ENCODE results near the gene ZBTB16.

ZBTB16 gene

DNA sequence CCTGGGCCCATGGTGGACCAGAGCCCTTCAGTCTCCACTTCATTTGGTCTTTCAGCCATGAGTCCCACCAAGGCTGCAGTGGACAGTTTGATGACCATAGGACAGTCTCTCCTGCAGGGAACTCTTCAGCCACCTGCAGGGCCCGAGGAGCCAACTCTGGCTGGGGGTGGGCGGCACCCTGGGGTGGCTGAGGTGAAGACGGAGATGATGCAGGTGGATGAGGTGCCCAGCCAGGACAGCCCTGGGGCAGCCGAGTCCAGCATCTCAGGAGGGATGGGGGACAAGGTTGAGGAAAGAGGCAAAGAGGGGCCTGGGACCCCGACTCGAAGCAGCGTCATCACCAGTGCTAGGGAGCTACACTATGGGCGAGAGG, 4.3 kb downstream of the ZBTB16 start:
- no peak for DNase-seq (ENCODE audit: low read depth in 3 of 3)

DNA sequence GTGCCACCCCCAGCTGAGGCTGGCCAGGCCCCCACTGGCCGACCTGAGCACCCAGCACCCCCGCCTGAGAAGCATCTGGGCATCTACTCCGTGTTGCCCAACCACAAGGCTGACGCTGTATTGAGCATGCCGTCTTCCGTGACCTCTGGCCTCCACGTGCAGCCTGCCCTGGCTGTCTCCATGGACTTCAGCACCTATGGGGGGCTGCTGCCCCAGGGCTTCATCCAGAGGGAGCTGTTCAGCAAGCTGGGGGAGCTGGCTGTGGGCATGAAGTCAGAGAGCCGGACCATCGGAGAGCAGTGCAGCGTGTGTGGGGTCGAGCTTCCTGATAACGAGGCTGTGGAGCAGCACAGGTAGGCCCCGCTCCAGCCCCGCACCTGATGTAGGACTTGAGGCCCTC, 4.7 kb downstream of the ZBTB16 start:
- DNase-seq (ENCODE audit: low read depth in 3 of 3): no peak

DNA sequence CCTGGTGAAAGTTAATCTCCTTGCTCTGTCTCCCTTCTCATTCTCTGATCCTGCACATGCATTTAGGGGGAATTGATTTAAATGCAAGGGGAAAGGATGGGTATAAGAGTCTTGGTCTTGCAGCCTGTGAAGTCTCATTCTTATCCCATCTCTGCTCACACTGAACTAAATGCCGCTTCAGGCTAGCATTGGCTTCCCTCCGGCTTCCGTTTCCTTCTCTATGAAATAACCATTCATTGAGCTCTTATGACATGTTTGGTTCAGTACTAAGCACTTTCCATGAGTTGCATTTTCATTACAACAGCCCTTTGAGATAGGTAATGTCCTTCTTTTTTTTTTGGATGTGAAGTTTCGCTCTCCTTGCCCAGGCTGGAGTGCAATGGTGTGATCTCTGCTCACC, 5.6 kb downstream of the ZBTB16 start:
- DNase-seq (ENCODE audit: low read depth in 3 of 3): no peak

DNA sequence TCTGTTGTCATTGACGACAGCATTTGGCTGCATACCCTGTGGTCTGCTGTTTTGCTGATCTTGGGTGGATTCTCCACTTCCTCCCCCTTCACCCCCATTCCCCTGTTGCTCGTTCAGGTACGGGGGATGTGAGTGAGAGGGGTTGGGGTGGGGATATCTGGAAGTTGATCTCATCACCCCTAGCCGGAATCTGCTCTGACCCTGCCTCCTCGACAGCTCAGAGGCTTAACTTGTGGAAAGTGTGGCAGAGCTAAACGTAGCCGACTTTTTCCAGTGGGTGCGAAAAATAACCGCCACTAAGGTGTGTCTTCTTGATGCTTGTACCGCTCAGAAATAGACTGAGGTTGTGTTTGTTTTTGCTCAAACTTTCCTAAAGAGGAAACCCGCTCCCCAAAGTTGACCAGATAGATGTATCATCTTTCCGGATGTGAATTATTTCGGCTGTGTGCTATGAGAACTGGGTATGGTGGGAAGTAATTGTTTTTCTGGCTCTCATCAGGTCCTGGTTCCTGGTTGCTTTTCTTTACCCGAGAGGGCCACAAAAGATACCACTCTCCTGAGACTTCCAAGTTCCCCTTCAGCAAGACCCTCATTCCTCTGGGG, 6.6 kb downstream of the ZBTB16 start:
- DNase-seq (ENCODE audit: low read depth in 3 of 3): no peak

DNA sequence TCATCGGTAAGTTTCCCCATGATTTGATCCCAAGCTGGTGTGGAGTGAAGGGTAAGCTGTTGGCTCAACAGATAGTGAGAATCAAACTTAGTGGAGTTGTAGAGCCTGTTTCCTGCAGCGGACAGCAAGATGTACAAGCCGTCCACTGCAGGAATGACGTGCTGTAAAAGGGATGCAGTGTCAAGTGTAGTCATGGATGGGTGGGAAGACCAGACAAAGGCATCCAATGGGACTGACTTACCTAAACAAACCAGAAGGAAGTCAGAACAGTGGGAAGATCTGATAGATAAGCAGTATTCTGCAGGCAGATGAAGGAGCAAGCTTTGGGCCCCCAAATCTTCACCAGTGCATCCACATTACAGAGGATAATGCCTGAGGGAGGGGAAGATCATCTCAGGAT, 8.8 kb downstream of the ZBTB16 start:
- no peak for DNase-seq (ENCODE audit: low read depth in 3 of 3)

DNA sequence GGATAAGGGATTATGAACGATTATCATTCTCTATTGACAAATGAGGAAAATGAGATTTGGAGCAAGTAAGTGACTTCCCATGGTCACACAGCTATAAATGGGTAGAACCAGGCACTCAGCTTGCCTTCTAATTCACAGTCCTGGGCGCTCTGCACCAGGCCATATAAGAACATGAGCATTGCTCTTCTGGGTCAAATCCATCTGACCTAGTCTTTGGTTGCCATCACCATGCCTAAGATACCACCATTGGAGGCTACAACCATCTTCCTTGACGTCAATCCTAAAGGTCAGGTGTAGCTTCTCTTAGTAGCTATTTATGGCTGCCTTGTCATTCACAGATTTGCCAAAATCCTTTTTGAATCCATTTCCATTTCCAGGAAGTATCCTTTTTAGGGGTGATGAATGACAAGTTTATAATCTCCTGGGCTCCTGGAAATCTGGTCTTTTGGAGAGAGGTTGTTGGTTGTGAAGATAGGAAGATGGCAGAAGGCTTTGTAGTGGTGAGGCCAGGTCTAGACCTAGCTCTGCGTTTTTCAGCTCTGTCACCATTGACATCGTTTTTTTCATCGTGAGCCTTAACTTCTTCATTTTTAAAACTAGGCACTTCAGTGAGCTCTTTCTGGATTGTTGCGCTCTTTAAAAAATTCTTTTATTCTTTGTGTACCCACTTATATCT, 11.1 kb downstream of the ZBTB16 start:
- DNase-seq (ENCODE audit: low read depth in 3 of 3): no peak

DNA sequence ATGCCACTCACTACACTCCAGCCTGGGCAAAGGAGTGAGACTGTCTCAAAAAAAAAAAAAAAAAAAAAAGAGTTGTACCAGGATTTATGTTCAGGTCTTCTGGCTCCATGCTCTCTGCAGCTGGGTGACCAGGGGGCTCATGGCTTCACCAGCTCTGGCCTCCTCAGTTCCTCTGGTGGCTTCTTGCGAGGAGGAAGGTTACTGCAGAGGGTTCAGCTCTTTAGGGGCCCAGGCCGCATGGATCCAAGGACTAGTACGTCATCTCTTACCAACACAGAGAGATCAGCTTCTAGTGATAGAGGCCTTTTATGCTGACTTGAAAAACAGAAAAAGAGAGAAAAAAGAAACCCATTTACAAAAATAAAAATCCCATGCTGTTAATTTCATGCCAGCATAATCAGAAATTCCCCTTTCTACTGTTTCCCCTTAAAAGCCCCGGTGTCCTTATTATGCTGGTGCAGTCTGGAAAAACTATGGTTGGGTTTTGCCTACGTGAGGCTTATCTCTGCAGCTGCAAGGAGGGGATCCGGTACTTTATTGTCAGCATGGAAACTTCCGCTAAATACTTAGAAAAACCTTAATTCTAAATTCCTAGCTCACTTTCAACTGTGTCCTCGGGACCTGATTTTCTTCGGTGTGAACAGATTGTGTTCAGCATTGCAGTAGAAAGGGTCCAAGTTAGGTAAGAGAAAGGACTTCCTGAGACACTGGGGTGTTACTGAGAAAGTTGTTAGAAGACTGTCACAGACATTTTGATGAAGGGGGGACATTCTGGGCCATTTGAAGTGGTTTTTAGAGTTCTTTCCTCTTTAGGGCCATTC, 13.7 kb downstream of the ZBTB16 start:
- DNase-seq (ENCODE audit: low read depth in 3 of 3): no peak

DNA sequence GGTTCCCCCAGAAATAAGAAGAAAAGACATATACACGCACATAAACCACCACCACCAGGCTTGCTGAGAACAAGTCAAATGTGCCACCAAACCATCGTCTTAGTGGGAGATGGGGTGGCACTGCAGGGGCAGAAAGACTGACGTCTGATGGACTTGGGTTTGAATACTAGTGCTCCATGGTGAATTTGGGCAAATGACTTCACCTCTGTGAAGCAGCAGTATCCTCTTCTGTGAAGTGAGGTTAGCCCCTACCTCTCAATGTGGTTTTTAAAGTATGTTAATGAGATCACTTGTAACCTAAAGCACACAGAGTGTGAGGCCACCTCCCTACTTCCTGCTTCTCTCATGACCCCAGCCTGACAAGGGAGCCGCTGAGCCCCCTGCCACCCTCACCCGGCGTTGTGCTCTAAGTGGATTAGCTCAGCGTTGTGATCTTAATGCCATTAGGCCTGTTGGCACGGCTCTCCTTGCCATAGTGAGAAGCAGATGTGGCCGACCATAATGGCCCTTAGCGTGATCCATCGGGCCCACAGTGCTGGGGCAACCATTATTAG, 14.4 kb downstream of the ZBTB16 start:
- no peak for DNase-seq (ENCODE audit: low read depth in 3 of 3)

DNA sequence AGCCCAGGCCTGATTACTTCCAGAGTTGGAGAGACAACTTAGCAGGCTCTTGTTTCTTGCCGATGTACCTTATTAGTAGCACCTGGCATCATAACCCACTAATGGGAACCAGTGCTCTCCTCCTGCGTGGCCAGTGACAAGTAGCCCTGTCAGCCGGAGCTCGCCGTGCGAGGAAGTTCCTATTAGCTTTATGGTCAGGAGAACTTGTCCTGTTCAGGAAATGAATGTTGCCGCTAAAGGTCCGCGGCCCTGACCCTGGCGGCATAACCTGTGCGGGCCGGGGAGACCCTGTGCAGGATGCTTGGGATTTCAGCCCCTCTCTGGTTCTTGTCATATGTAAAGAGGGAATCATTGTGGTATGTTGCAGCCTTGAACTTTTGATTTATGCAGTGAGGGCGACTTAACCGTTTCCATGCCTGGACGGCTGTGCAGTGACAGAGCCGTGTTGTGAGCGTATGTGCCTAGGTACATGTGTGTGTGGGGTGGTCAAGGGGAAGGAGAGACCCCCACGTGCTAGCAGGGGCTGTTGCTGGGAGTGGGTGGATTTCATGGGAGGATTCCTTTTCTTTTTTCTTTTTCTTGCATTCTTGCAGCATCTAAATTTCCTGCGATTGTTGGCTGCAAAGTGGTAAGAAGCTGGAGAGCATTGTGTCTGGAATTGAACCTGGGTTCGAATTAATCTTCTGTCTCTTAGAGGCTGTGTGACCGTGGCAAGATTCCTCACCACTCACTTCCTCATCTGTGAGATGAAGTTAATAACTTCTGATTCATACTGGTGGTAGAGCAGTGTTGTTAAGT, 15.2 kb downstream of the ZBTB16 start:
- no peak for DNase-seq (ENCODE audit: low read depth in 3 of 3)

DNA sequence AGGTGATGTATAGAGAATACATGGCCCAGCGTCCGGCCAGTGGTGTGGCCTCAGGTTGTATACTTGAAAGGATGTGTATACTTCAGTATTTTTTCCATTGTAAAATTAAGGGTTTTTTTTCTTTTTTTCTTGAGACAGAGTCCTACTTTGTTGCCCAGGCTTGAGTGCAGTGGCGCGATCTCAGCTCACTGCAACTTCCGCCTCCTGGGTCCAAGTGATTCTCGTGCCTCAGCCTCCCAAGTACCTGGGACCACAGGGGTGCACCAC, 15.8 kb downstream of the ZBTB16 start:
- DNase-seq (ENCODE audit: low read depth in 3 of 3): no peak

DNA sequence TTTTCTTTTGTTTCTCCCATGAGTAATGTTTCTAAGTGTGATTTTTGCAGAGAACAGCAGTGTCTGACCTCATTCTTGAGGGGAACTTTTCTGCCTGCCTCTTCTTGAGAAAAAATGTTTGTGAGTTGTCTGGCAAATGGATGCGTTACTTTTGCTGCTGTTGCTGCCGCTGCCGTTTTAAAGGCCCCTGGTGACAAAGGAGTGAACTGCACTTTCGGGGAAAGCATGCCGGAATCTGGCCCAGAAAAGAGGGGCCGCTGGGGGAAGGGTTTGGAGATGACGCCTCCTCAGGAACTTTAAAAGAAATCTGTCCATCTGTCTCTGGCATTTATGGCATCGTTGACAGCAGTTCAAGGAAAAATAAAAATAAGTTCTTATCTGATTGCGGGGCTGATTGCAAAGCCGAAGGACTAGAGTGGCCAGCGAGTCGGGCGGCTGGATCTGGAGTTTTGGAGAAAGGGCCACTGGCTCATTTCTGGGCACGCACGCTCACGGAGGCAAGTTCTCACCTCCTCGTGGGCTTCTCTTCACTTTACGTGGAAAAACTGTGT, 16.5 kb downstream of the ZBTB16 start:
- DNase-seq (ENCODE audit: low read depth in 3 of 3): no peak

DNA sequence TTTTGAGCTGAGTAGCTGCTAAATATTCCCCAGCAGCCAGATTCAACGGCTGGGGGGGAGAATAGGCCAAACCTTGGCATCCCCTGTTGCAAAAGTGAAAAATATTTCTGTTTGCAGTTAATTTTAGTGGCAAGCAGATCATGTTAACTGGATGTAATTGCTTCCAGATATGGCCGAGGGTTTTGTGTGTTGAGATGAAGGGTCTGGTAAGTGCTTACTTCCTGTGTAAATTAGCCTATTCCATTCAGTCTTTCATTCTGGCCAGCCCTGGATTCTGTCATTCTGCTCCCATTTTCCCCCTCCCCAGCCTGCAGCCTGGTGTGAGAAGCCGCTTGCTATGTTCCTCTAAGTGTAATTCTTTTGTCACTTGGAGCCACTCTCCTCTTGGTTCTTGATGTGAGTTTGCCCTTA, 17.4 kb downstream of the ZBTB16 start:
- no peak for DNase-seq (ENCODE audit: low read depth in 3 of 3)

DNA sequence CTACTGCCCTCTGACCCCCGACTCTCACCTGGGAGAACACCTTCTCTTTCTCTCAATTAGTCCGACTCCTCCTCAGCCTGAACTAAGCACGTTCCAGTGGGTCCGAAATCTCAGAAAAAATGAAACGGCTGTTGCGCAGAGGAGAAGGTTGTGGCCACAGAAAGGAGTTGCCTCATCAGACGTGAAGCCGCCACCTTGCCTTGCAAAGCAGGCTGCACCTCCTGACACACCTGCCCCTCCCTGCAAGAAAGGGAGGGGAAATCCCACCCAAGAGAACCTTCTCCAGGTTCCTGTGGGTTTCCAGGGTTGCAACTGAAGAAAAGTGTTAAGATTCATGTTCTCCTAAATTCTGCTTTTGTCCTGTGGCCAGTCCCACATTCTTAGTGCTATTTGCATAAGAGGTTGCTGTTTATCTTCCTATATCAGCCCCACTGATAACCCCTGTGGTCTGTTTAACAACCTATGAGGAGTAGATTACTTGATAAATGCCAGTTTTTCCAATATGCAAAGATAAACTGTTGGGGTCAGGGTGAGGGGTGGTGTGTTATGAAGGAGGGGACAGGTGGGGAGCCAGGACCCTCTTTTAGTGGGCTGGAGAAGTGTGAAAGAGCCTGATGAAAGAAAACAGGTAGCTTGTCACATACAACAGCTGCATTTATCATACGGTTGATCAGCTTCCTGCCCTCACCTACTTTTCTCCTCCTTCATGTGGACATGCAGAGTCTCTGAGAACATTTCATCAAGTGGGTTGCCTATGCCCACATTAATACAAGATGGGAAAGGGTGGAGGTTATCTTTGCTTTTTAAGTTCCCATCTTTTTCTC, 18.2 kb downstream of the ZBTB16 start:
- no peak for DNase-seq (ENCODE audit: low read depth in 3 of 3)

DNA sequence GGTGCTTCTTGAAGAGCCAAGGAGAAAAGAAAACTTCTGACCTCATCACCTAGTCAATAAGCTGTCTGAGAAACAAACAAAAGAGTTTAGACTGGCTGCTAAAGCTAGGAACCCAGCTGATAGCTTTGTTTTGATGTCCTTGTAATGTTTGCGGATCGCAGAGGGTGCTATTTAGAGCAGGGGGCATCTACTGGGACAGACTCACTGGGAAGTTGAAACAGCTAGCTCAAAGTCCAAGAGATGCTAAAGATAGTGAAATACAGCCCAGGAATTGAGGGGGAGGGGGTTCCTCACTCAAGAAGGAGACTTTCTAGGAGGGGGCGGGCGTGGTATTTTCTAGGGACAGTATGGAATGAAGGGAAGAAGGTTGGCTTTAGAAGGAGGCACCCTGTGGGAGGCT, 18.9 kb downstream of the ZBTB16 start:
- no peak for DNase-seq (ENCODE audit: low read depth in 3 of 3)

DNA sequence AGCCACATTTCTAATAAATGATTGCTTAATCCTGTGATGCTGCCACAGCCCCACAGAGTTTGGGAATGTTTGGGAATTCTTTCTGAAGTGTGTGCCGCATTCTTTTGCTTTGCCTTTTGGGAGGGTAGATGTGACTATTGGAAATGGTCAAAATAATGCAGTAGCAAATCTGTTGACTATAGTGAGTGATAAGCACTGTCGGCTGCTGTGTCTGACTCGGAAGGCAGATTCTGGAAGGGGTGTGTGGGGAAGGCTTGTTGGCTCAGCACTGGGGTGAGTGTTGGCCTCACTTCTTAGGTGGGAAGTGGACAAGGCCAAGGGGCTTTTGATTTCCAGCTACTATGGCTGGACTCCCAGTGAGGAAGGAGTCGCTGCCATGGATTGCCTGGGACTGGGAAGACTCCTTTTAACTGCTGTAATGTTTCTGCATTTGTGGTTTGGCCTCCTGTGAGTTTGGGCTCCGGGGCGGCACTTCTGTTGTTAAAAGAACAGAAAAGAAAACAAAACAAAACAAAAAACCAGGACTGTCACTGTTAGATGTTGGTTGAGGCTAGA, 20.1 kb downstream of the ZBTB16 start:
- no peak for DNase-seq (ENCODE audit: low read depth in 3 of 3)

DNA sequence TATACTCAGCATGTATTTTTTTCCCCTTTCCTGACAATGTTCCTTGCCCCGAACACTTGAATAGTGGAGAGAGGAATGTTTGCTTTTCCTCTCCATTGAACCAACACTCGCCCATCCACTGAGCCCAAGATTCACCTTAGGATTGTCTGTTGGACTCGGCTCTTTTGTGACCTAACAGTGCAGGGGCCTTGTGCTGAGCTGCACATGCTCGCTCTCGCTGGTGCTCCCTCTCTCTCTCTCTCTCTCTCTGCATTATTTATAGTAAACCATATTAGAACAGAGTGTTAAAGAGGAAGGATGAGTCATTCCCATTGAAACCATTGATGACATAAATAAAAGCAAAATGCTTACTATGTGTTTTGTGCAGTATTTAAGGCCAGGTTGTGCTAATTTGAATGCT, 20.7 kb downstream of the ZBTB16 start:
- no peak for DNase-seq (ENCODE audit: low read depth in 3 of 3)

DNA sequence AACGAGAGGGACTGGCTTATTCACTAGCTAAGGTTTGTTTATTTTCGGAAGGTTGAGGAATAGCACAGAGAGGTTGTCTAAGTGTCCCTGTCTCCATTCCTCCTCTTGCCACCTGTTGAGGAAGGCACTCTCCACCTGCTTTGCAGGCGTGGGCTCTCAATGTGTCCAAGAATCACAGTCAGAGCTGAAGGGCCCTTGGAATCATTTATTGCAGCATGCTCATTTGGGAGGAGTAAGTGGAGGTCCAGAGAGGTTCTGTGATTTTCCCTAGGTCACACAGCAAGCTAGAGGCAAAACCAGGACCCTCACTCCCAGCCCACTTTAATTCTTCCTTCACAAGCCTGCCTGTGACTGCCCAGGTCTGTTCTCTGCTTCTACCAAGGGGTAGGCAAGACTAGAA, 21.3 kb downstream of the ZBTB16 start:
- no peak for DNase-seq (ENCODE audit: low read depth in 3 of 3)

DNA sequence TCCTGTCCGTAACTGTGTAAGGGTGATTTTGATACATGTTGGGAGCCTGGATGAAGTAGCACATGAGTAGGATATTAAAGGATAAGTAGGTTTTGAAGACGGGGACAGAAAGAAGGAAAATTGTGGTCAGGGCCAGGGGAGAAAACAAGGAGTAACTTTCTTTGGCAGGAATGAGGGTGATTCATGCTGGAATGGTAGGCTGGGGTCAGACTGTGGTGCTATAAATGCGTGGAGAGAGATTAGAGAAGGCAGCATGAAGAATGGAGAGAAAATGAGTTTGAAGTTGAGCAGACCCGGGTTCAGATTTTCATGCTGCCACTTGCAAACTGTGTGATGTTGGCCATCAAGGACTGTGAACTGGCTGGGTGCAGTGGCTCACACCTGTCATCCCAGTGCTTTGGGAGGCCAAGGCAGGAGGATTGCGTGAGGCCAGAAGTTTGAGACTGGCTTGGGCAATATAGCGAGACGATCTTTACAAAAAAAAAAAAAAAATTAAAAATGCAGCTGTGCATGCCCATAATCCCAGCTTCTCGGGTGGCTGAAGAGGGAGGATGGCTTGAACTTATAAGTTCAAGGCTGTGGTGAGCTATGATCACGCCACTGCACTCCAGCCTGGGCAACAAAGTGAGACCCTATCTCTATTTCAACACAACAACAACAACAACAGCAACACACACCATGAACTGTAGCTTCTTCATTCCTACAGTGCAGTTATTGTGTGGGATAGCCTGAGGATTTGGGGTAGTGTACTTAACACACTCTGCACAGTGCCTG, 22.3 kb downstream of the ZBTB16 start:
- no peak for DNase-seq (ENCODE audit: low read depth in 3 of 3)

DNA sequence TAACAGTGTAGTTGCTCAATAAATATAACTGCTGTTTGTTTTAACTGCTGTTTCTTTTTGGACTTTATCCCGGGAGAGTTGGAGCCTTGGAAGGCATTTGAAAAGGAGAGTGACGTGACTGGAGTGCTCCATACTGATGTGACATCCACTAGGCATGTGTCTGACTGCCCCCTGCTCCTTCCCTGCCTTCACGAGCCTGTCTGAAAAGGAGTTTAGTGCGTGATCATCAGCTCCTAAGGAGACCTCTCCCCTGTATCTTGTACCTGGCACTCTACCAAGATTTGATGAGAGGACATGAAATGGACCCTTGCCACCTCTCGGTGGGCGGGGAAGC, 22.9 kb downstream of the ZBTB16 start:
- no peak for DNase-seq (ENCODE audit: low read depth in 3 of 3)

DNA sequence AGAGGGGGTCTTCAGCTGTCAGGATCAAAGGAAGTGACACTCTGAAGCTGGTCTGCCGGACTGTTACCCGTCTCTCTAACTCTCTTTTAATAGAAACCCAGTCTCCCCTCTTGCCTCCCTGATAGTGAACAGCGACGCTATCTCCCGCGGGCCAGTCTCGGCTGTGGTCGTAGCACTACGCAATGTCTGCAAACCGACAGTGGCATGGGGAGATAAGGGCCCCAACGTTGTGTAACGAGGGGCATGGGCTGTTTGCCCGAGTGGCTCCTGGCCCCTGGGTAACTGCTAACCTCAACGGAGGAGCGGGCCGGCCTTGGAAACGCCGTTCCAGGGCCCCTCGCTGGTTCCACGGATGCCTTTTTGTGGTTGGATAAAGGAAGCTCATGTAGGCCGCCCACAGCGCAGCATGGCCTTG, 23.3 kb downstream of the ZBTB16 start:
- DNase-seq (ENCODE audit: low read depth in 3 of 3): no peak
